A549 (cell line): Measurements from ENCODE around the gene TOB1. TPM values are rescaled to one million over a fixed set of nuclear protein-coding genes. Genes with fewer than 3 reads are reported as not detected.
A peak's percentile ranks its signal among the peaks of the same experiment; 100 is the strongest.

ENCODE experiments used
- ATAC-seq, 2 experiments: fragments of 200-7000 bp in 1 of 2; fragments of >200 bp in 1 of 2; cut with Nextera tagmentation in 1 of 2; cut with Tn5 transposase in 1 of 2; 3 replicates each; pipeline versions ENCODE4 v1.8.0 to v1.9.1; 2018 to 2020; ENCODE audit warnings: mild to moderate bottlenecking in 1 of 2, moderate library complexity in 1 of 2
- CTCF ChIA-PET: fragments of 300-600 bp; sonication (Branson Sonifier 250); formaldehyde crosslinking; extraction: SDS; loops from one replicate; lab custom pipeline; 2021; ENCODE audit warnings: antibody characterized with exemption, inconsistent platforms; lab: Yijun Ruan, JAX
- POLR2A ChIA-PET: fragments of 350-600 bp; formaldehyde crosslinking; extraction: SDS; loops from one replicate; lab custom pipeline; 2021; ENCODE audit warnings: antibody characterized with exemption, inconsistent platforms; lab: Yijun Ruan, JAX
- DNase-seq, 2 experiments: peaks; one replicate each; pipeline versions ENCODE4 v3.0.0 to v3.0.0-alpha.2; 2011 to 2016; ENCODE audit warnings: low read depth in 1 of 2, low spot score in 1 of 2
- FAIRE-seq: peaks from 2 replicates; lab custom pipeline; 2011; peaks lifted over from hg19 to GRCh38; lab: Jason Lieb, UNC
- H3K27ac ChIP-seq, 2 experiments: fragments of >200 bp; sonication (Bioruptor Twin); formaldehyde crosslinking; 3 replicates each; pipeline ENCODE4 v1.5.1; 2016 to 2017
- H3K4me1 ChIP-seq: fragments of >200 bp; sonication (Bioruptor Twin); formaldehyde crosslinking; 3 replicates; pipeline ENCODE4 v1.6.1; 2016
- H3K4me2 ChIP-seq: fragments of >200 bp; sonication (Bioruptor Twin); formaldehyde crosslinking; 3 replicates; pipeline ENCODE4 v1.6.1; 2016
- H3K4me3 ChIP-seq: fragments of >200 bp; sonication (Bioruptor Twin); formaldehyde crosslinking; 3 replicates; pipeline ENCODE4 v1.5.1; 2016
- H3K9me3 ChIP-seq: fragments of >200 bp; sonication (Bioruptor Twin); formaldehyde crosslinking; 3 replicates; pipeline ENCODE4 v1.6.1; 2016
- ATOH8 ChIP-seq: fragments of 250-450 bp; sonication (Bioruptor Pico); IDR thresholded peaks from 2 replicates; pipeline ENCODE4 v1.5.0; 2020; ENCODE audit warnings: low read depth, mild to moderate bottlenecking, moderate library complexity
- BCL3 ChIP-seq: fragments of >200 bp; sonication (Bioruptor Twin); formaldehyde crosslinking; IDR thresholded peaks from 3 replicates; pipeline ENCODE4 v1.6.1; 2016
- CBX2 ChIP-seq: fragments of 200-600 bp; sonication (generic); IDR thresholded peaks from 2 replicates; pipeline ENCODE4 v1.6.1; 2016; ENCODE audit warnings: low read depth, mild to moderate bottlenecking, borderline replicate concordance
- CEBPB ChIP-seq, 2 experiments: fragments of >200 bp in 1 of 2; sonication (Bioruptor Twin) in 1 of 2; formaldehyde crosslinking in 1 of 2; IDR thresholded peaks; 2 replicates each; pipeline ENCODE4 v1.6.1; 2012 to 2016
- CHD2 ChIP-seq: fragments of 150-350 bp; IDR thresholded peaks from 2 replicates; pipeline ENCODE4 v1.6.1; 2014; ENCODE audit warnings: low read length; ENCODE audit not compliant: partially characterized antibody
- E2F6 ChIP-seq: IDR thresholded peaks from 2 replicates; pipeline ENCODE4 v1.6.1; 2012; ENCODE audit warnings: low read depth, borderline replicate concordance
- FOSB ChIP-seq: fragments of 250-450 bp; sonication (Bioruptor Pico); IDR thresholded peaks from 2 replicates; pipeline ENCODE4 v1.5.0; 2020; ENCODE audit warnings: mild to moderate bottlenecking, moderate library complexity
- FOSL2 ChIP-seq, 2 experiments: fragments of 450-650 bp in 1 of 2; fragments of >200 bp in 1 of 2; sonication (Bioruptor Twin) in 1 of 2; formaldehyde crosslinking; IDR thresholded peaks; 2 replicates each; pipeline versions ENCODE4 v1.5.0 to v1.6.1; 2016 to 2020; ENCODE audit warnings: mild to moderate bottlenecking in 1 of 2, moderate library complexity in 1 of 2
- HDAC2 ChIP-seq: fragments of 200-600 bp; sonication (generic); IDR thresholded peaks from 2 replicates; pipeline ENCODE4 v1.6.1; 2016
- HEYL ChIP-seq: fragments of 250-450 bp; sonication (Bioruptor Pico); IDR thresholded peaks from 2 replicates; pipeline ENCODE4 v1.8.0; 2021; ENCODE audit warnings: mild to moderate bottlenecking, moderate library complexity
- HMGXB4 ChIP-seq: fragments of 250-450 bp; sonication (Bioruptor Pico); IDR thresholded peaks from 2 replicates; pipeline ENCODE4 v1.5.0; 2021; ENCODE audit warnings: mild to moderate bottlenecking, moderate library complexity, borderline replicate concordance
- HOXA7 ChIP-seq: fragments of 250-450 bp; sonication (Bioruptor Pico); IDR thresholded peaks from 2 replicates; pipeline ENCODE4 v1.5.0; 2020; ENCODE audit warnings: mild to moderate bottlenecking, moderate library complexity
- HOXB5 ChIP-seq: fragments of 250-450 bp; sonication (Bioruptor Pico); IDR thresholded peaks from 2 replicates; pipeline ENCODE4 v1.5.0; 2020; ENCODE audit warnings: mild to moderate bottlenecking, moderate library complexity
- JUNB ChIP-seq: fragments of >200 bp; sonication (Bioruptor Twin); formaldehyde crosslinking; IDR thresholded peaks from 2 replicates; pipeline ENCODE4 v1.6.1; 2016
- KDM5A ChIP-seq: fragments of 200-600 bp; sonication (generic); IDR thresholded peaks from 2 replicates; pipeline ENCODE4 v1.6.1; 2016; ENCODE audit warnings: antibody characterized with exemption, mild to moderate bottlenecking
- MAFK ChIP-seq: fragments of 450-650 bp; IDR thresholded peaks from 2 replicates; pipeline ENCODE4 v1.6.1; 2014; ENCODE audit not compliant: partially characterized antibody
- MAZ ChIP-seq: fragments of 150-350 bp; IDR thresholded peaks from 2 replicates; pipeline ENCODE4 v1.6.1; 2014; ENCODE audit warnings: antibody characterized with exemption, low read depth, low read length, borderline replicate concordance
- NFE2L2 ChIP-seq: fragments of 150-350 bp; conservative IDR thresholded peaks from 2 replicates; pipeline ENCODE4 v1.6.1; 2014; ENCODE audit warnings: low read length
- NPAS2 ChIP-seq: fragments of 250-450 bp; sonication (Bioruptor Pico); IDR thresholded peaks from 2 replicates; pipeline ENCODE4 v1.8.0; 2022; ENCODE audit warnings: mild to moderate bottlenecking, moderate library complexity, borderline replicate concordance
- PBX3 ChIP-seq: IDR thresholded peaks from 2 replicates; pipeline ENCODE4 v1.6.1; 2012
- POLR2A ChIP-seq: IDR thresholded peaks from 2 replicates; pipeline ENCODE4 v1.6.1; 2012; ENCODE audit warnings: mild to moderate bottlenecking, low read length
- POLR2AphosphoS2 ChIP-seq: conservative IDR thresholded peaks from 2 replicates; pipeline ENCODE4 v1.6.1; 2012; ENCODE audit warnings: low read length, improper control_type of control experiment, inconsistent platforms
- RAD21 ChIP-seq, 2 experiments: fragments of >200 bp in 1 of 2; sonication (Bioruptor Twin) in 1 of 2; formaldehyde crosslinking in 1 of 2; IDR thresholded peaks in 1 of 2; conservative IDR thresholded peaks in 1 of 2; 2 replicates in 1 of 2; 3 replicates in 1 of 2; pipeline ENCODE4 v1.6.1; 2012 to 2018; ENCODE audit warnings: inconsistent platforms in 1 of 2
- ZC3H11A ChIP-seq: fragments of 450-650 bp; IDR thresholded peaks from 2 replicates; pipeline ENCODE4 v1.6.1; 2014; ENCODE audit warnings: antibody characterized with exemption, mild to moderate bottlenecking
- WGBS: methylation state at CpG from one replicate; pipeline ENCODE4 v1.1.6; 2017; ENCODE audit errors: missing lambda C conversion rate; 5-methylcytosine and 5-hydroxymethylcytosine counted together
- polyA plus RNA-seq, 4 experiments: library from polyadenylated mRNA; depleted of rRNA in 3 of 4; stranded (reverse); fragments of >200 nt; fragmentation: RNase III in 1 of 4; extraction: RNeasy Plus Mini Kit Qiagen cat#74134 plus additional on column Dnase treatment in 1 of 4; gene quantifications; 2 replicates in 3 of 4; 3 replicates in 1 of 4; pipeline ENCODE4 v1.2.3, GENCODE V29; 2011 to 2017

The TOB1 gene
- polyA plus RNA-seq, 2 of the 4 experiments (the other 2 are of a cell fraction) = 111 to 133 TPM

- POLR2A ChIA-PET = interaction anchor here (0.6 to 9.4 kb wide), 4 partner anchors 10 to 85 kb away, joined by 4 to 648 read pairs (median 6); no protein-coding TSS in a partner anchor
- peak overlapping the region; percentile 92; the same call in 2 of the 3 replicates for H3K4me3 ChIP-seq
- TF ChIP-seq POLR2A (no peak), CHD2 (no peak), NFE2L2 (no peak), E2F6 (no peak), HMGXB4 (CRISPR knock-in tag) (no peak), HDAC2 (no peak), HEYL (0 out of 2 replicates have a peak, but pooled peaks have one; percentile 18), PBX3 (no peak)
- peaks cover 29% of the 10 kb centered on the region for H3K4me1 ChIP-seq
- peak overlapping the region; percentile 81 for H3K4me2 ChIP-seq
- no peak for FAIRE-seq
- CTCF ChIA-PET = interaction anchor here (0.6 to 31.4 kb wide), 17 partner anchors 11 to 382 kb away, joined by 3 to 1502 read pairs (median 3); partner anchors contain the start of gene NME1
- DNase-seq = no peak
- no peak for ATAC-seq
- 58% methylated on average over 7 of the region's 7 CpGs for WGBS
- no peaks in the 10 kb centered on the region for H3K9me3 ChIP-seq
- no peak overlapping the region for H3K27ac ChIP-seq
Observed at GRCh38 chr17:50861822-50862528, 4.2 kb downstream of the TOB1 start.

GRCh38 chr17:50861334-50861676 is 4.8 kb downstream of the TOB1 start:
- TF ChIP-seq ATOH8 (CRISPR knock-in tag) (no peak), ZC3H11A (no peak), BCL3 (0 out of 3 replicates have a peak, but pooled peaks have one; percentile 18), HOXA7 (CRISPR knock-in tag) (peak; percentile 6; the same call in 1 of the 2 replicates), HOXB5 (0 out of 2 replicates have a peak, but pooled peaks have one; percentile 2), JUNB (no peak), HMGXB4 (CRISPR knock-in tag) (peak; percentile 63; the same call in 1 of the 2 replicates), FOSL2 (IDR thresholded peaks at IDR 0.05) (no peak), FOSL2 (CRISPR knock-in tag; IDR thresholded peaks at IDR 0.05) (no peak; the same call in 1 of the 2 replicates), NPAS2 (CRISPR knock-in tag) (no peak), FOSB (CRISPR knock-in tag) (peak; percentile 39; the same call in 1 of the 2 replicates), HEYL (no peak), POLR2AphosphoS2 (peak; percentile 60; the same call in 1 of the 2 replicates), CEBPB (IDR thresholded peaks at IDR 0.05) (no peak), CBX2 (no peak), RAD21 (conservative IDR thresholded peaks at IDR 0.05 in 1 of 2, IDR thresholded peaks at IDR 0.05 in 1 of 2) (no peak), MAZ (no peak), KDM5A (no peak), MAFK (no peak)
- POLR2A ChIA-PET = interaction anchor here (1.1 to 9.4 kb wide), 3 partner anchors 9 to 86 kb away, joined by 5 to 648 read pairs (median 7); no protein-coding TSS in a partner anchor
- Histone ChIP-seq H3K4me1 (peaks cover 33% of the 10 kb centered on the region), H3K4me2 (peak overlapping the region; percentile 81), H3K9me3 (no peaks in the 10 kb centered on the region), H3K4me3 (0 out of 3 replicates have a peak overlapping the region, but pooled peaks have one; percentile 92), H3K27ac (no peak overlapping the region)
- FAIRE-seq (no peak), DNase-seq (no peak), ATAC-seq (no peak)
- 67% methylated on average over 2 of the region's 2 CpGs for WGBS
- CTCF ChIA-PET = interaction anchor here (0.6 to 31.4 kb wide), 14 partner anchors 10 to 383 kb away, joined by 3 to 1502 read pairs (median 3); partner anchors contain the start of genes ANKRD40CL, NME1, RSAD1 and SPATA20
